Esophagus squamous epithelium (tissue), 4 donors: ENCODE measurements around the gene DAAM1.

Experiments
- CTCF ChIP-seq, 6 experiments: fragments of 450-650 bp in 4 of 6; fragments of 200-600 bp in 2 of 6; sonication (generic) in 2 of 6; IDR thresholded peaks; one replicate each; pipeline ENCODE4 v1.5.1; 2016 to 2019; ENCODE audit warnings: antibody characterized with exemption in 6 of 6, mild to moderate bottlenecking in 4 of 6, moderate library complexity in 4 of 6
- POLR2A ChIP-seq, 4 donors: fragments of 450-650 bp; IDR thresholded peaks; one replicate each; pipeline ENCODE4 v1.6.1; 2017; ENCODE audit warnings: antibody characterized with exemption in 4 of 4, mild to moderate bottlenecking in 4 of 4, moderate library complexity in 3 of 4

DNA sequence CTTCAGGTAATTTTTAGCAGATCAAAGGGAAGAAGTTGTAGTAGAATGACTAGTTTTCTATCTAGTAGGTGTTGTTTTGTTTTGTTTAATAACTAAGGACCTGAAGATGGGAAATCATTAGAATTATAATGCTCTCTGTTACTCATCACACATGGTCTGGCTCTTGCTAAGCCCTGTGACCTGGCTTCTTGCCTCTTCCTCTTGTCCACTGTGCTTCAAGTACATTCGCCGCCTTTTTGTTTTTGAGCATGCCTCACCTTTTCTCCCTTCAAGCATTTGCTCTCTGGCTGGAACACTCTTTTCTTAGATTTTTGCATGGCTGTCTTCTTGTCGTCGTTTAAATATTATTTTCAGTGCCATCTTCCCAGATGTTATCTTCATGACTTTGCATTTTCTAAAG is 47.7 kb downstream of the DAAM1 start:
- TF ChIP-seq CTCF (IDR thresholded peaks at IDR 0.05) = no peak
- TF ChIP-seq POLR2A (IDR thresholded peaks at IDR 0.05) = no peak
